Right ventricle myocardium inferior (tissue), 1 donor: ENCODE data around the gene NUDT6. TPM values are rescaled to one million over a fixed set of nuclear protein-coding genes. Genes with fewer than 3 reads are reported as not detected.
"Not testable (repeated sequence)": the region's sequence is repeated elsewhere in the genome, so short reads cannot be mapped to it uniquely, and the experiment has no call there.

Source experiments
- ATAC-seq: fragments of 200-7000 bp; cut with Tn5 transposase; one replicate; pipeline ENCODE4 v1.9.1; 2020; ENCODE audit warnings: mild to moderate bottlenecking, moderate library complexity
- DNase-seq: peaks from one replicate; pipeline ENCODE4 v3.0.0; 2021; ENCODE audit errors: missing footprints
- intact Hi-C: fragments of 100-400 bp; cut with DNase I; formaldehyde crosslinking; loops from one replicate; pipeline ENCODE4 v1.11.0; 2022
- total RNA-seq: library from RNA; stranded (reverse); fragmentation: NEBNext Ultra II Directional; extraction: Animal tissue kit (Norgen Biotek cat#: 25700); gene quantifications from one replicate; pipeline ENCODE4 v1.2.1, GENCODE V29; 2021
- donor health status: DM: no; HTN: yes; CAD: no; lungs with severe emphysema.

The NUDT6 gene
- total RNA-seq, 1 donor from 2014 or later, result 16.4 TPM

GRCh38 chr4:122849789-122850188 is 72.6 kb downstream of the NUDT6 start:
- ATAC-seq, intact Hi-C loops: not testable (repeated sequence)

GRCh38 chr4:122847931-122848330 is 74.5 kb downstream of the NUDT6 start:
- intact Hi-C loops, result no loop called here
- DNase-seq (no peak), ATAC-seq (no peak)

More at GRCh38 chr4:122849789-122850188, 72.6 kb downstream of the NUDT6 start:
- not testable (repeated sequence) for DNase-seq

GRCh38 chr4:122845760-122846159 is 76.6 kb downstream of the NUDT6 start:
- DNase-seq (no peak), ATAC-seq (no peak)
- intact Hi-C loops, result no loop called here

DNA sequence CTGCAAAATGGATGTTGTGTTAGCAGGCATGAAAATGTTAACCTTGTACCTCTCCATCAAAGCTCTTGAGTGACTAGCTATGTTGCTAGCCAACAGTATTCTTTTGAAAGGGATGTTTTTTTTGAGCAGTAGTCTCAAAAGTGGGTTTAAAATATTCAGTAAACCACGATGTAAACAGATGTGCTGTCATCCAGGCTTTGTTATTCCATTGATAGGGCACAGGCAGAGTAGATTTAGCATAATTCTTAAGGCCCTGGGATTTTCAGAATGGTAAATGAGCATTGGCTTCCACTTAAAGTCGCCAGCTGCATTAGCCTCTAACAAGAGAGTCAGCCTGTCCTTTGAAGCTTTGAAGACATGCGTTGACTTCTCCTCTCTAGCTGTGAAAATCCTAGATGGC is 77.3 kb downstream of the NUDT6 start:
- ATAC-seq (no peak), DNase-seq (no peak)
- intact Hi-C loops, result no loop called here

- DNase-seq, ATAC-seq, intact Hi-C loops: not testable (repeated sequence)
Observed at GRCh38 chr4:122844391-122844790, 78.0 kb downstream of the NUDT6 start.

DNA sequence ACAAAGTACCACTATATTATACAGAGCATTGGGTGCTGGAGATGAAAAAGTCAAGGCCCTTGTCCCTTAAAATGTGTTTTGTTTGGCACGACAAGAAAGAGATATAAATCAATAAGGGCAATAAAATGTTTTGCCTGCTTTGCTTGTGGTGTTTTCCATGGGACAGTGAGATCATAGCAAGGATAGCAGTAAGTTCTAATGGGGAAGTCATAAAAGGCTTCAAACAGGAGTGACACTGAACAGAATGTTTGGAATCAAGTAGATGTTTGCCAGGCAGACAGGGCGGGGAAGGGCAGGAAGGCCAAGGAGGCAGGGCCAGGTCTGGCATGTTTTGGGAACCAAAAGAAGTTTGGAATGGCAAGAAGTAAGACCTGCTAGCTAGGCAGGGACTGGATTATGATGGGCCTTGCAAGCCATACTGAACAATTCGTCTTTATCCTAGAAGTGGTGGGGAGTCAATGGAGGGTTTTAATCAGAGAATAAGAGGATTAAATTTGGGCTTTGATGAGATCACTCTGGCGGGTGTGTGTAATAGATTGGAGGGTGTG is 79.3 kb downstream of the NUDT6 start:
- DNase-seq, result no peak

More for the DNA sequence above, 79.3 kb downstream of the NUDT6 start:
- intact Hi-C loops, result no loop called here
- ATAC-seq, result peak; percentile 42

Other genes starting within 250 kb of the NUDT6 start
- 6.8 TPM for gene BBS12, start 189.9 kb downstream of the NUDT6 start, total RNA-seq
- 5.5 TPM for gene FGF2, start 95.8 kb downstream of the NUDT6 start, total RNA-seq